ENCODE results near the gene SLC35F6.

DNA sequence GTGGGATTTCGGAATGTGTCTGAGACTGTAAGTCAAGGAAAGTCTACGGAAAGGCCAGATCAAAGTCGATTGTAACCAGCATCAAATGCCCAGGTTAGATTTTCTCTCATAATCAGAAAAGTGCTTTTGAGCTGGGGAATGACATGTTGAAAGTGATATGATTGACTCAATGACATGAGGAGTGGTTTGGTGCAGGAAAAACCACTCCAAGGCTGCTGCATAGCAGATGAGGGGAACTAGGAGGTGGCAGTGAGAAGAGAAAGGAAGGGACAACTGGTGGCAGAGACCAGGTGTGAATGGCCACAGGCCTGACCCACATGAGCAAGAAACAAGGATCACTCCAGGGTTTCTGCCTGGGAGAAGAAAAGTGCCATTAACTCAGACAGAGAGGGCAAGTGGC, 822 bp downstream of the SLC35F6 start:
- TF ChIP-seq, protein P1, sequence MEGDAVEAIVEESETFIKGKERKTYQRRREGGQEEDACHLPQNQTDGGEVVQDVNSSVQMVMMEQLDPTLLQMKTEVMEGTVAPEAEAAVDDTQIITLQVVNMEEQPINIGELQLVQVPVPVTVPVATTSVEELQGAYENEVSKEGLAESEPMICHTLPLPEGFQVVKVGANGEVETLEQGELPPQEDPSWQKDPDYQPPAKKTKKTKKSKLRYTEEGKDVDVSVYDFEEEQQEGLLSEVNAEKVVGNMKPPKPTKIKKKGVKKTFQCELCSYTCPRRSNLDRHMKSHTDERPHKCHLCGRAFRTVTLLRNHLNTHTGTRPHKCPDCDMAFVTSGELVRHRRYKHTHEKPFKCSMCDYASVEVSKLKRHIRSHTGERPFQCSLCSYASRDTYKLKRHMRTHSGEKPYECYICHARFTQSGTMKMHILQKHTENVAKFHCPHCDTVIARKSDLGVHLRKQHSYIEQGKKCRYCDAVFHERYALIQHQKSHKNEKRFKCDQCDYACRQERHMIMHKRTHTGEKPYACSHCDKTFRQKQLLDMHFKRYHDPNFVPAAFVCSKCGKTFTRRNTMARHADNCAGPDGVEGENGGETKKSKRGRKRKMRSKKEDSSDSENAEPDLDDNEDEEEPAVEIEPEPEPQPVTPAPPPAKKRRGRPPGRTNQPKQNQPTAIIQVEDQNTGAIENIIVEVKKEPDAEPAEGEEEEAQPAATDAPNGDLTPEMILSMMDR (IDR thresholded peaks at IDR 0.05) = no peak
- TF ChIP-seq POLR2A (IDR thresholded peaks at IDR 0.05) = no peak

All from vagina (tissue), 2 donors.